PC-9 (cell line): ENCODE measurements around the gene CDC42BPG. TPM values are rescaled to one million over a fixed set of nuclear protein-coding genes. Genes with fewer than 3 reads are reported as not detected.

Source experiments
- BruUV-seq: library from RNA; stranded (reverse); fragments of 400-500 nt; replicated peaks from 2 replicates; lab custom pipeline; 2021; lab: Mats Ljungman, UMichigan
- CTCF ChIA-PET: fragments of 300-600 bp; sonication (Branson Sonifier 250); formaldehyde crosslinking; loops from one replicate; lab custom pipeline; 2022; ENCODE audit warnings: antibody characterized with exemption; lab: Charles Lee
- POLR2A ChIA-PET: fragments of 300-600 bp; sonication (Branson Sonifier 250); formaldehyde crosslinking; loops from one replicate; lab custom pipeline; 2022; ENCODE audit warnings: antibody characterized with exemption; ENCODE audit not compliant: unreplicated experiment; lab: Charles Lee
- DNase-seq, 2 experiments: peaks; one replicate each; pipeline versions ENCODE4 v3.0.0 to v3.0.0-alpha.2; 2015 to 2022; ENCODE audit warnings: mixed read lengths in 1 of 2
- H2AFZ ChIP-seq: fragments of 200-600 bp; sonication (generic); 2 replicates; pipeline ENCODE4 v1.8.1; 2017; ENCODE audit warnings: antibody characterized with exemption
- H3F3A ChIP-seq: fragments of 200-600 bp; sonication (generic); 2 replicates; pipeline ENCODE4 v1.8.1; 2017; ENCODE audit warnings: antibody characterized with exemption, mild to moderate bottlenecking, low read depth; ENCODE audit not compliant: insufficient read depth
- H3K27ac ChIP-seq: fragments of 200-600 bp; sonication (generic); 2 replicates; pipeline ENCODE4 v1.6.1; 2016; ENCODE audit warnings: mixed run types
- H3K27me3 ChIP-seq: fragments of 200-600 bp; sonication (generic); 2 replicates; pipeline ENCODE4 v1.6.1; 2016; ENCODE audit warnings: low read depth, mixed run types; ENCODE audit not compliant: insufficient read depth
- H3K36me3 ChIP-seq: fragments of 200-600 bp; sonication (generic); 2 replicates; pipeline ENCODE4 v1.6.1; 2016; ENCODE audit warnings: low read depth, mixed run types
- H3K4me1 ChIP-seq: fragments of 200-600 bp; sonication (generic); replicated peaks from 2 replicates; pipeline ENCODE4 v1.6.1; 2016; ENCODE audit warnings: mixed run types; ENCODE audit not compliant: insufficient read depth
- H3K4me2 ChIP-seq: fragments of 200-600 bp; sonication (generic); 2 replicates; pipeline ENCODE4 v1.6.1; 2017; ENCODE audit warnings: mixed run types
- H3K4me3 ChIP-seq: fragments of 200-600 bp; sonication (generic); 2 replicates; pipeline ENCODE4 v1.6.1; 2016; ENCODE audit warnings: mixed run types
- H3K79me2 ChIP-seq: fragments of 200-600 bp; sonication (generic); 2 replicates; pipeline ENCODE4 v1.6.1; 2017; ENCODE audit warnings: low read depth, mixed run types
- H3K9me2 ChIP-seq: fragments of 200-600 bp; sonication (generic); 2 replicates; pipeline ENCODE4 v1.8.1; 2017; ENCODE audit warnings: mild to moderate bottlenecking; ENCODE audit not compliant: insufficient read depth
- H3K9me3 ChIP-seq: fragments of 200-600 bp; sonication (generic); 2 replicates; pipeline ENCODE4 v1.8.1; 2016; ENCODE audit warnings: low read depth; ENCODE audit not compliant: insufficient read depth
- H4K20me1 ChIP-seq: fragments of 200-600 bp; sonication (generic); 2 replicates; pipeline ENCODE4 v1.8.1; 2017; ENCODE audit not compliant: insufficient read depth
- CTCF ChIP-seq: fragments of 200-600 bp; sonication (generic); conservative IDR thresholded peaks from 2 replicates; pipeline ENCODE4 v1.6.1; 2017; ENCODE audit warnings: mixed run types, antibody characterized with exemption, mild to moderate bottlenecking, moderate library complexity
- EZH2 ChIP-seq: fragments of 200-600 bp; sonication (generic); IDR thresholded peaks from 2 replicates; pipeline ENCODE4 v1.8.0; 2017; ENCODE audit warnings: antibody characterized with exemption, low read depth
- intact Hi-C: fragments of 100-400 bp; cut with micrococcal nuclease; formaldehyde crosslinking; loops from one replicate; pipeline ENCODE4 v1.10.0; 2022; ENCODE audit not compliant: unreplicated experiment
- total RNA-seq: library from RNA; stranded (reverse); gene quantifications from 2 replicates; pipeline ENCODE4 v1.2.3, GENCODE V29; 2021

The CDC42BPG gene
- total RNA-seq, 1 experiment from 2014 or later, result 31.3 TPM

GRCh38 chr11:64835616-64836447 is 8.6 kb downstream of the CDC42BPG start:
- H3K36me3 ChIP-seq, result peaks cover 6% of the 10 kb centered on the region
- no TSS peak for BruUV-seq
- no peak for TF ChIP-seq CTCF
- TF ChIP-seq EZH2, result no peak

GRCh38 chr11:64834723-64835615 is 9.5 kb downstream of the CDC42BPG start:
- H3K27me3 ChIP-seq, result no peaks in the 10 kb centered on the region
- ChIA-PET CTCF (interaction anchor here (0.6 to 0.9 kb wide), 4 partner anchors 9 to 278 kb away, joined by 3 to 25 read pairs (median 4); no protein-coding TSS in a partner anchor), POLR2A (interaction anchor here (0.6 to 0.7 kb wide), 2 partner anchors 300 to 319 kb away, joined by 3 to 4 read pairs; no protein-coding TSS in a partner anchor)
- 0 out of 2 replicates have a peak, but pooled peaks cover 3% of the 10 kb centered on the region for H4K20me1 ChIP-seq
- H3K27ac ChIP-seq, result no peak overlapping the region
- H3K4me1 ChIP-seq, result peaks cover 16% of the 10 kb centered on the region
- no TSS peak for BruUV-seq
- H3F3A ChIP-seq, result no peaks in the 10 kb centered on the region; the same call in 1 of the 2 replicates
- H3K4me3 ChIP-seq, result no peak overlapping the region
- no peaks in the 10 kb centered on the region for H3K9me3 ChIP-seq
- TF ChIP-seq EZH2, result no peak
- no peak for TF ChIP-seq CTCF
- no peaks in the 10 kb centered on the region for H3K79me2 ChIP-seq
- peaks cover 10% of the 10 kb centered on the region for H3K36me3 ChIP-seq
- peak overlapping the region; percentile 46 for H3K4me2 ChIP-seq
- DNase-seq, result peak; percentile 83 to 95
- H3K9me2 ChIP-seq, result no peaks in the 10 kb centered on the region
- H2AFZ ChIP-seq, result no peak overlapping the region
- intact Hi-C loops, result no loop called here

More at GRCh38 chr11:64835616-64836447, 8.6 kb downstream of the CDC42BPG start:
- Histone ChIP-seq H3K27ac (no peak overlapping the region), H4K20me1 (0 out of 2 replicates have a peak, but pooled peaks cover 3% of the 10 kb centered on the region), H3K9me2 (no peaks in the 10 kb centered on the region), H3K4me2 (peak overlapping the region; percentile 46), H3F3A (peaks cover 3% of the 10 kb centered on the region; the same call in 1 of the 2 replicates), H3K9me3 (no peaks in the 10 kb centered on the region), H3K27me3 (no peaks in the 10 kb centered on the region), H3K79me2 (no peaks in the 10 kb centered on the region; the same call in 1 of the 2 replicates), H3K4me1 (peaks cover 16% of the 10 kb centered on the region), H3K4me3 (no peak overlapping the region), H2AFZ (no peak overlapping the region)
- intact Hi-C loops, result no loop called here
- DNase-seq, result no peak
- ChIA-PET POLR2A (interaction anchor here (0.7 to 1.2 kb wide), 2 partner anchors 57 to 318 kb away, joined by 3 to 19 read pairs; no protein-coding TSS in a partner anchor), CTCF (interaction anchor here (0.6 kb wide), 2 partner anchors 8 to 52 kb away, joined by 3 to 25 read pairs; no protein-coding TSS in a partner anchor)
